HEK293 (cell line): Measurements from ENCODE around the gene UBR2.

ENCODE experiments used
- CTCF ChIA-PET: fragments of 350-600 bp; formaldehyde crosslinking; extraction: SDS; loops from one replicate; lab custom pipeline; 2021; ENCODE audit warnings: antibody characterized with exemption; lab: Yijun Ruan, JAX
- POLR2A ChIA-PET: fragments of 300-600 bp; formaldehyde crosslinking; extraction: SDS; loops from one replicate; lab custom pipeline; 2020; ENCODE audit warnings: antibody characterized with exemption, inconsistent platforms; lab: Yijun Ruan, JAX
- H3K27ac ChIP-seq: fragments of 200-500 bp; sonication (Bioruptor generic); 2 replicates; pipeline ENCODE4 v1.5.1; 2014; ENCODE audit warnings: low read depth, low read length, control low read depth, inconsistent platforms; ENCODE audit errors: extremely low read depth
- H3K36me3 ChIP-seq, 2 experiments: fragments of 200-500 bp in 1 of 2; sonication (Bioruptor generic) in 1 of 2; 1 replicate in 1 of 2; 2 replicates in 1 of 2; pipeline ENCODE4 v1.5.1; 2014 to 2017; ENCODE audit warnings: inconsistent platforms in 2 of 2, low read length in 2 of 2; ENCODE audit not compliant: control insufficient read depth in 2 of 2, insufficient read depth in 1 of 2
- H3K4me1 ChIP-seq: fragments of 200-500 bp; sonication (Bioruptor generic); 2 replicates; pipeline ENCODE4 v1.5.1; 2014; ENCODE audit warnings: mild to moderate bottlenecking, low read length, inconsistent platforms; ENCODE audit not compliant: control insufficient read depth, insufficient read depth
- H3K4me3 ChIP-seq: 2 replicates; pipeline ENCODE4 v1.5.1; 2011; ENCODE audit warnings: low read depth, mild to moderate bottlenecking, control low read depth, low read length, moderate library complexity
- H3K9me3 ChIP-seq: fragments of 200-500 bp; sonication (Bioruptor generic); 2 replicates; pipeline ENCODE4 v1.5.1; 2014; ENCODE audit warnings: low read depth, low read length, inconsistent platforms; ENCODE audit not compliant: control insufficient read depth, insufficient read depth
- GFI1B ChIP-seq: fragments of 450-650 bp; formaldehyde crosslinking; IDR thresholded peaks from 2 replicates; pipeline ENCODE4 v1.5.1; 2016; ENCODE audit warnings: missing biosample characterization, missing genetic modification characterization
- GLIS1 ChIP-seq: fragments of 450-650 bp; formaldehyde crosslinking; IDR thresholded peaks from 2 replicates; pipeline ENCODE4 v1.5.1; 2016; ENCODE audit warnings: missing biosample characterization, missing genetic modification characterization
- INSM2 ChIP-seq: fragments of 450-650 bp; formaldehyde crosslinking; IDR thresholded peaks from 2 replicates; pipeline ENCODE4 v1.5.1; 2016; ENCODE audit warnings: missing biosample characterization, missing genetic modification characterization
- KLF8 ChIP-seq: fragments of 450-650 bp; formaldehyde crosslinking; IDR thresholded peaks from 2 replicates; pipeline ENCODE4 v1.5.1; 2016; ENCODE audit warnings: missing biosample characterization, missing genetic modification characterization
- OSR2 ChIP-seq: fragments of 450-650 bp; formaldehyde crosslinking; IDR thresholded peaks from 2 replicates; pipeline ENCODE4 v1.5.1; 2016; ENCODE audit warnings: missing biosample characterization, missing genetic modification characterization
- SP7 ChIP-seq: fragments of 450-650 bp; formaldehyde crosslinking; IDR thresholded peaks from 2 replicates; pipeline ENCODE4 v1.5.1; 2016; ENCODE audit warnings: missing biosample characterization, missing genetic modification characterization
- ZBTB20 ChIP-seq: fragments of 450-650 bp; formaldehyde crosslinking; IDR thresholded peaks from 2 replicates; pipeline ENCODE4 v1.5.1; 2016; ENCODE audit warnings: missing biosample characterization, missing genetic modification characterization
- ZFP41 ChIP-seq: fragments of 450-650 bp; formaldehyde crosslinking; IDR thresholded peaks from 2 replicates; pipeline ENCODE4 v1.5.1; 2016; ENCODE audit warnings: missing biosample characterization, missing genetic modification characterization, borderline replicate concordance
- ZNF10 ChIP-seq: fragments of 450-650 bp; formaldehyde crosslinking; IDR thresholded peaks from 2 replicates; pipeline ENCODE4 v1.5.1; 2017; ENCODE audit warnings: missing biosample characterization, missing genetic modification characterization
- ZNF16 ChIP-seq: fragments of 450-650 bp; formaldehyde crosslinking; IDR thresholded peaks from 2 replicates; pipeline ENCODE4 v1.5.1; 2016; ENCODE audit warnings: low read depth, missing biosample characterization, missing genetic modification characterization
- ZNF2 ChIP-seq: fragments of 450-650 bp; formaldehyde crosslinking; IDR thresholded peaks from 2 replicates; pipeline ENCODE4 v1.5.1; 2016; ENCODE audit warnings: missing biosample characterization, missing genetic modification characterization
- ZNF449 ChIP-seq: fragments of 450-650 bp; formaldehyde crosslinking; IDR thresholded peaks from 2 replicates; pipeline ENCODE4 v1.5.1; 2017; ENCODE audit warnings: missing biosample characterization, mild to moderate bottlenecking, missing genetic modification characterization, moderate library complexity
- ZNF664 ChIP-seq: fragments of 450-650 bp; formaldehyde crosslinking; IDR thresholded peaks from 2 replicates; pipeline ENCODE4 v1.5.1; 2016; ENCODE audit warnings: missing biosample characterization, missing genetic modification characterization
- ZNF701 ChIP-seq: fragments of 450-650 bp; formaldehyde crosslinking; IDR thresholded peaks from 2 replicates; pipeline ENCODE4 v1.5.1; 2016; ENCODE audit warnings: missing biosample characterization, missing genetic modification characterization
- TF ChIP-seq, protein P1 (sequence below): fragments of 450-650 bp; formaldehyde crosslinking; IDR thresholded peaks from 2 replicates; pipeline ENCODE4 v1.5.1; 2016; ENCODE audit warnings: missing biosample characterization, missing genetic modification characterization
- TF ChIP-seq, protein P2 (sequence below): fragments of 450-650 bp; formaldehyde crosslinking; IDR thresholded peaks from 2 replicates; pipeline ENCODE4 v1.5.1; 2017; ENCODE audit warnings: missing biosample characterization, missing genetic modification characterization
- TF ChIP-seq, protein P3 (sequence below): fragments of 450-650 bp; formaldehyde crosslinking; IDR thresholded peaks from 2 replicates; pipeline ENCODE4 v1.5.1; 2016; ENCODE audit warnings: missing biosample characterization, missing genetic modification characterization

The UBR2 gene

DNA sequence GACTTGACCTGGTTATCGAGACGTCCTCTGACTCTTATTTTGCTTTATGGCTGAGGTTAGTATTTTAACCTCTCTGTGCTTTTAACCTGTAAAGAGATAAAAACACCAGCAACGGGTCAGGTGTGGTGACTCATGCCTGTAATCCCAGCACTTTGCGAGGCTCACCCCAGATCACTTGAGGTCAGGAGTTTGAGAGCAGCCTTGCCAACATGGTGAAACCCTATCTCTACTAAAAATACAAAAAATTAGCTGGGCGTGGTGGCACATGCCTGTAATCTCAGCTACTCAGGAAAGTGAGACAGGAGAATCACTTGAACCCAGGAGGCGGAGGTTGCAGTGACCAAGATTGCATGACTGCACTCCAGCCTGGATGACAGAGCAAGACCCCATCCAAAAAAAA, 110.5 kb downstream of the UBR2 start (continued):
- TF ChIP-seq, protein P1, sequence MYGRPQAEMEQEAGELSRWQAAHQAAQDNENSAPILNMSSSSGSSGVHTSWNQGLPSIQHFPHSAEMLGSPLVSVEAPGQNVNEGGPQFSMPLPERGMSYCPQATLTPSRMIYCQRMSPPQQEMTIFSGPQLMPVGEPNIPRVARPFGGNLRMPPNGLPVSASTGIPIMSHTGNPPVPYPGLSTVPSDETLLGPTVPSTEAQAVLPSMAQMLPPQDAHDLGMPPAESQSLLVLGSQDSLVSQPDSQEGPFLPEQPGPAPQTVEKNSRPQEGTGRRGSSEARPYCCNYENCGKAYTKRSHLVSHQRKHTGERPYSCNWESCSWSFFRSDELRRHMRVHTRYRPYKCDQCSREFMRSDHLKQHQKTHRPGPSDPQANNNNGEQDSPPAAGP, result 0 out of 2 replicates have a peak, but pooled peaks have one; percentile 37
- TF ChIP-seq ZNF449 (tag by site-specific recombination) (peak; percentile 39; the same call in 1 of the 2 replicates), GLIS1 (tag by site-specific recombination) (0 out of 2 replicates have a peak, but pooled peaks have one; percentile 33), OSR2 (tag by site-specific recombination) (0 out of 2 replicates have a peak, but pooled peaks have one; percentile 24), ZNF10 (tag by site-specific recombination) (0 out of 2 replicates have a peak, but pooled peaks have one; percentile 38), INSM2 (tag by site-specific recombination) (peak; percentile 81), GFI1B (tag by site-specific recombination) (0 out of 2 replicates have a peak, but pooled peaks have one; percentile 48), KLF8 (peak; percentile 71), SP7 (tag by site-specific recombination) (peak; percentile 93), ZNF664 (0 out of 2 replicates have a peak, but pooled peaks have one; percentile 8)
- TF ChIP-seq, protein P2, sequence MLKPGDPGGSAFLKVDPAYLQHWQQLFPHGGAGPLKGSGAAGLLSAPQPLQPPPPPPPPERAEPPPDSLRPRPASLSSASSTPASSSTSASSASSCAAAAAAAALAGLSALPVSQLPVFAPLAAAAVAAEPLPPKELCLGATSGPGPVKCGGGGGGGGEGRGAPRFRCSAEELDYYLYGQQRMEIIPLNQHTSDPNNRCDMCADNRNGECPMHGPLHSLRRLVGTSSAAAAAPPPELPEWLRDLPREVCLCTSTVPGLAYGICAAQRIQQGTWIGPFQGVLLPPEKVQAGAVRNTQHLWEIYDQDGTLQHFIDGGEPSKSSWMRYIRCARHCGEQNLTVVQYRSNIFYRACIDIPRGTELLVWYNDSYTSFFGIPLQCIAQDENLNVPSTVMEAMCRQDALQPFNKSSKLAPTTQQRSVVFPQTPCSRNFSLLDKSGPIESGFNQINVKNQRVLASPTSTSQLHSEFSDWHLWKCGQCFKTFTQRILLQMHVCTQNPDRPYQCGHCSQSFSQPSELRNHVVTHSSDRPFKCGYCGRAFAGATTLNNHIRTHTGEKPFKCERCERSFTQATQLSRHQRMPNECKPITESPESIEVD (tag by site-specific recombination), result peak; percentile 38; the same call in 1 of the 2 replicates
- TF ChIP-seq, protein P3, sequence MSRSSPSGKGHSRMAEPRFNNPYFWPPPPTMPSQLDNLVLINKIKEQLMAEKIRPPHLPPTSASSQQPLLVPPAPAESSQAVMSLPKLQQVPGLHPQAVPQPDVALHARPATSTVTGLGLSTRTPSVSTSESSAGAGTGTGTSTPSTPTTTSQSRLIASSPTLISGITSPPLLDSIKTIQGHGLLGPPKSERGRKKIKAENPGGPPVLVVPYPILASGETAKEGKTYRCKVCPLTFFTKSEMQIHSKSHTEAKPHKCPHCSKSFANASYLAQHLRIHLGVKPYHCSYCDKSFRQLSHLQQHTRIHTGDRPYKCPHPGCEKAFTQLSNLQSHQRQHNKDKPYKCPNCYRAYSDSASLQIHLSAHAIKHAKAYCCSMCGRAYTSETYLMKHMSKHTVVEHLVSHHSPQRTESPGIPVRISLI (tag by site-specific recombination), result peak; percentile 83; the same call in 1 of the 2 replicates

GRCh38 chr6:42674780-42675179, 111.0 kb downstream of the UBR2 start:
- TF ChIP-seq ZNF2 (tag by site-specific recombination), result no peak
- TF ChIP-seq ZNF16, result no peak
- no peak for TF ChIP-seq ZNF701
- TF ChIP-seq ZBTB20, result no peak
- no peak for TF ChIP-seq ZFP41 (tag by site-specific recombination)
- peaks cover 8% of the 10 kb centered on the region; the same call in 1 of the 2 replicates for H3K4me1 ChIP-seq
- POLR2A ChIA-PET, result interaction anchor here (0.6 to 0.9 kb wide), 3 partner anchors 21 to 216 kb away, joined by 3 read pairs; a partner anchor contains a TSS

More at GRCh38 chr6:42674780-42675179, 111.0 kb downstream of the UBR2 start:
- Histone ChIP-seq H3K4me3 (no peak overlapping the region), H3K27ac (no peak overlapping the region), H3K36me3 (peaks cover 59 to 91% of the 10 kb centered on the region in 2 experiments), H3K9me3 (no peaks in the 10 kb centered on the region)
- CTCF ChIA-PET, result interaction anchor here (0.6 to 11.9 kb wide), 5 partner anchors 13 to 226 kb away, joined by 3 to 91 read pairs (median 3); no protein-coding TSS in a partner anchor
